Measurements from ENCODE around the gene SHCBP1.
"Not testable (repeated sequence)": the region's sequence is repeated elsewhere in the genome, so short reads cannot be mapped to it uniquely, and the experiment has no call there.

The SHCBP1 gene

DNA sequence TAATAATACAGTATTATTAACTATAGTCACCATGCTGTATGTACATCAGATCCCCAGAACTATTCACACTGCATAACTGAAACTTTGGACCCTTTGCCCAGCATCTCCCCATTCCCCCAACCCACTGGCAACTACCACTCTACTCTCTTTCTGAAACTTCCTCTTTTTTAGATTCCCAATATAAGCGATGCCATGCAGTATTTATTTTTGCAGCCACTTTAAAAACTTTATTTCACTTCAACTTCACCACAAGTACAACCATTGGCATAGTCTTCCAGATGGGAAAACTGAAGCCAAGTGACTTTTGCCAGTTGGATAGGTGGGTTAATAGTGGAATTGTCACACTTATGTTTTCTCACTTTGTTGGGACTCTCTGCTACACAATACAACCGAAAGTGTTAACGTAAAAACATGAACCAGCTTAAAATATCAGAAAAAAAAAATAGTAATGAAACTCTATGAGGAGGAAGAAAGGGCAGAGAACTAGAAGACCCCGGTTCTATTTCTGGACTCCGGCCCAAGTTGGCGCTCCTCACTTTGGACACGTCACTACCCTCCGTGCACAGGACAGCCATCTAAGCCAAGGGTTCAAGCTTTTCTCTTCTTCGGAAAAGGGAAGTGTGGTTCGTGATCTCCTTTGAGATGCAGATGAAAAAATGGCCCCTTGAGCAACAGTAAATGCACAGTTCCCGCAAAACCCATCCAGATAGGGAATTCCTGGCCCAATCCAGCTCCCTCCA lies 743 bp downstream of the SHCBP1 start:
- peak overlapping the region; percentile 58 to 84 (median 70) for H3K4me3 ChIP-seq
- H3K27ac ChIP-seq = peak overlapping the region in 3 of 21 experiments; percentile 14 to 63 (median 54)

DNA sequence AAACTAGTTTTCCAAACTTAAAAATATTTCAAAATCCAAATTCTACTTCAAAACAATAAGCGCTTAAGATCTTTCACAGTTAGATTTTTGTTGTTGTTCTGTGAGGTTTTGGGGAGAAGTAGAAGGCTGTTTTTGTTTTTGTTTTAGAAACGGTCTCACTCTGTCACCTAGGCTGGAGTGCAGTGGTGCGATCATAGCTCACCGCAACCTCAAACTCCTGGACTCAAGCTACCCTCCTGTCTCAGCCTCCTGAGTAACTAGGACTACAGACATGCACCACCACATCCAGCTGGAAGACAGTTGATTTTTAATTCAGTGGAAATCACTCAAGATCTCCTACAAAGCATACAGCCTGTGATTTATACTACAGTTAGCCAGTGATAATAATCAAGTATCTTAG lies 2.7 kb downstream of the SHCBP1 start:
- Histone ChIP-seq H3K4me3 (no peak overlapping the region), H3K27ac (no peak overlapping the region)

DNA sequence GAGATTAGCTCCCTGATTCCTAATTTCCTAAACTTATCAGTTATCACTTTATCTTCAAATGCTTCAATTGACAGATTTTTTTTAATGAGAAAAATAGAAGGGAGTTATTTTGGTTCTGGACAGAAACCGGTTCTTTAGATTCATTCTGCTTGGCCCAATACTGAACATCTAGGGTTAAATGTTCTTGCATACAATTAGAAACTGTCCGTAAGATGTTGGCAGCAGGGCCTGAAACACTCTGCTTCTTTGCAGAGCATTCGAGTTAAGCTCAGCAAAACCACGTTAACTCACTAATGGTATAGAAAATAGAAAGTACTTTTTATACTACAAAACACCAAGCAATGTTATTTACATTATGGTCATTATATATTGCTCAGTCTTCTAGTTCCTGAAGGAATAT lies 7.2 kb downstream of the SHCBP1 start:
- no peak overlapping the region for H3K27ac ChIP-seq
- no peak overlapping the region for H3K4me3 ChIP-seq

DNA sequence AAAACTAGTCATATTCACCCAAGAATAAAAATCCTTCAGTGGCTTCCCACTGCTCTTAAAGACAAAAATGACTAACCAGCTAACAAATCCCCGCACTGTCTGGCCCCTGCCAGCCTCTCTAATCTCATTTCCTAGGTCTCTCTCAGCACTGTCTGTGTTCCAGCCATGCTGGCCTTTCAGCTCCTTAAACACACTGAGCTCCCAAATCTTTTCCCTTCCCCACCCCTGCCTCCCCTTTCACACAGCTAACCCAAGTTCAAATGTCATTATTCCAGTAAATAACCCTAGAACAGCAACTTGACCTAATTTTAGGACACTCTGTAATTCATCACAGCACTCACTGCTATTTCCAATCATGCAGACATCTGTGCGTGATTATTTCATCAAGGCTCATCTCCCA lies 7.8 kb downstream of the SHCBP1 start:
- H3K4me3 ChIP-seq = no peak overlapping the region
- no peak overlapping the region for H3K27ac ChIP-seq

DNA sequence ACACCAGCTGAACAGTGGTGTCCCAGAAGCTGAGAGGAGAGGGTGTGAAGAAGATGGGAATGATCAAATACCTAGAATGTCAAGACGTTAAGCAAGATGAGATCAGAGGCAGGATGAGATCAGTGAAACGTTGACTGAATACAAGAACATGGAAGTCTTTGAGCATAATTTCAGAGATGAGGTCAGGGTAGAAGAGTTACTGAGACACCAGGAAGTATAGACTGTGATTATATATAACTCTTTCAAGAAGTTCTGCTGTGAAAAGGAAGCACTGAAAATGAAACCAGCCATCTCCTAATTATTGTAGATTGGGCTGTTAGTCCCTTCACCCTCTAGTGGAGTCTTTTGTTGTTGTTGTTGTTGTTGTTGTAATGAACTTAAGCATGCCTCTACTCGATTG lies 9.1 kb downstream of the SHCBP1 start:
- Histone ChIP-seq H3K27ac (peak overlapping the region in 3 of 21 experiments; percentile 6 to 37 (median 26)), H3K4me3 (no peak overlapping the region)

DNA sequence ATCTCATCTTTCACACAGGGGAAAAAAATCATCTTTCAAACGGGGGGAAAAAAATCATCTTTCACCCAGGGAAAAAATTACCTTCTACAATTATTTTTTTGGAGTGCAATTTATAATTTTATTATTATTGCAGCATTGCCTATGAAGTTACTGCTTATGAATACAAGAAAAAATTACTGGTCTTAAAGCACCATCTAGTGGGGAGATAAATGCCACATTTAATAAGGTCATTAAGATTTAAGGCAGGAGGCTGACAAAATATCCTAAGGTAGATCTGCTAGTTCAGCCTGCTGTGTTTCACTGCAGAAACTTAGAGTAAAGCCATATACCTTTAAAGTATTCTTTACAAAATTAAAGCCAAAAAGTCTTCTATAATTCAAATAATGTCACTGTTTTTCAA lies 13.7 kb downstream of the SHCBP1 start:
- Histone ChIP-seq H3K27ac (no peak overlapping the region), H3K4me3 (no peak overlapping the region)

DNA sequence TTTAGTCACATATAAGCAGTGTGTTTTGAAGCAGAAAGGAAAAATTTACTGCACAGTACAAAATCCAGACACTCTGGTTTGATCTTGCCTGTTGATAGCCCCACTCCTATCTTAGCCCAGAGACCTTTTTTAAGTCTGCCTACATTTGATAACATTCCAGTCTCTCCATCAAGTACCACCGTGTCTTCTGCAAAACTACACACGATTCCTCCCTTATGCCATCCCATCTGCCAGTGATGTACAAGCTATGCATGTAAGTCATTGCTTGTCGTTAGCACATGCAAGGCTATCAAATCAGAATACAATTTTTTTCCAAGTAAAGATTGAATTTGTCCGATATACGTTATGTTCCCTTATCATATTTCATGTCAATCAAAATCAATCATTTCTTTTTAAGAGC lies 14.9 kb downstream of the SHCBP1 start:
- no peak overlapping the region for H3K4me3 ChIP-seq
- no peak overlapping the region for H3K27ac ChIP-seq

DNA sequence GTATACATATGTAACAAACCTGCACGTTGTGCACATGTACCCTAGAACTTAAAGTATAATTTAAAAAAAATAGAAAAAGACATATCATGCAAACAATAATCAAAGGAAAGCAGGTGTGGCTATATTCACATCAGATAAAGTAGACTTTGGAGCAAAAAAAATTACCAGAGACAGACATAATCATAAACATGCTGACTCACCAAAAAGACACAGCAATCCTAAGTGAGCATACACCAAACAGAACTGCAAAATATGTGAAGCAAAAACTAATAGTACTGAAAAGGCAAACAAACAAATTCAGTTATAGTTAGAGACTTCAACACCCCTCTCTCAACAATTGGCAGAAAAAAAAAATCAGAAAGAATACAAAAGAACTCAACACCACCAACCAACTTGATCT lies 29.9 kb downstream of the SHCBP1 start:
- no peak overlapping the region for H3K27ac ChIP-seq
- no peak overlapping the region for H3K4me3 ChIP-seq

DNA sequence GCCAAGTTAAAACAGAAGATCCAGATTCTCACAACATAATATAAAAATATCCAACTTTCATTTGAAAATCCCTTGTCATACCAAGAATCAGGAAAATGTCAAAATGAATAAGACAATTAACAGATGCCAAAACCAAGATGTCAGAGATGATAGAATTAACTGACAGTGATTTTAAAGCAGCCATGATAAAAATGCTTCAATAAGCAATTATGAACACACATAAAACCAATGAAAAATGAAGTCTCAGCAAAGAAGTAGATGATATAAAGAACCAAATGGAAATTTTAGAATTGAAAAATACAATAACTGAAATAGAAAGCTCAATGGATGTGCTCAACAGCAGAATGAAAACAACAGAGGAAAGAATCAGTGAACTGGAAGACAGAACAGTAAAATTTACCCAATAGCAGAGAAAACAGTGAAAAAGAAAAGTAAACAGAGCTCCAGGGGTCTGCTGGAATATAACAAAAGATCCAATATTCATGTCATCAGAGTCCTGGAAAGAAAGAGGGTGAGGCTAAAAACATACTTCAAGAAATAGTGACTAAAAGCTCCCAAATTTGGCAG lies 35.1 kb downstream of the SHCBP1 start:
- H3K4me3 ChIP-seq = no peak overlapping the region

DNA sequence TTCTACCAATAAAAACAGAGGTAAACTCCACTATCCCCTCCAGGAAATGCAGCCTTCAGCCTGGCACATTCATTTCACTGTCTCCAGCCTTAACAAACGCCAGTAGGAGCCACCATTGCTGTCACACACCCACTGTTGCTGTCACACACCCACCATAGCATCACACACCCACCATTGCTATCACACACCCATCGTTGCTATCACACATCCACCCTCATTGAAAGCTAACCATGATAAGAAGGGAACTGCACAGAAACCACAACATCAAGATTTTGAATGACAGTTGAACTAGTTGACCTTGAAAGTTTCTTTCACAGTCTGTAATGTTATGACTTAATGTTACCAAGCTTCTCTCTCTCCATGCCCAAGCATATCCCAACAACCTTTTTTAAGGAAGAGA lies 38.1 kb downstream of the SHCBP1 start:
- H3K4me3 ChIP-seq = no peak overlapping the region
- no peak overlapping the region for H3K27ac ChIP-seq

More for the DNA sequence above, 35.1 kb downstream of the SHCBP1 start:
- no peak overlapping the region for H3K27ac ChIP-seq

DNA sequence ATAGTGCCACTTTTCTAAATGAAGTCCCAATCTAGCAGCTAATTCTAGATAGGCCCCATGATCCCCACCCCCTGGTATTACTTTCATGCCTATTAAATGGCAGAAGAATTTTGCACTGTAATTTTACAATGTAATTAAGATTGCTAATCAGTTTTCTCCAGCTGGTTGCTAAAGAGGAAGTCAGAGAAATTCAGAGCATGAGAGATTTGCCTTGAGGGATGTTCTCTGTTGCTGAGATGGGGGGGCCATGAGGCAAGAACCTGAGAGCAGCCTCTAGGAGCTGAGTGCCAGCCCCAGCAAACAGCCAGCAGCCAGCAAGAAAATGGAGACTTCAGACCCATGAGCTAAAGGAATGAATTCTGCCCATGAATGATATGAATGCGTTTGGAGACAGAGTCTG lies 38.9 kb downstream of the SHCBP1 start:
- no peak overlapping the region for H3K4me3 ChIP-seq
- H3K27ac ChIP-seq = no peak overlapping the region

DNA sequence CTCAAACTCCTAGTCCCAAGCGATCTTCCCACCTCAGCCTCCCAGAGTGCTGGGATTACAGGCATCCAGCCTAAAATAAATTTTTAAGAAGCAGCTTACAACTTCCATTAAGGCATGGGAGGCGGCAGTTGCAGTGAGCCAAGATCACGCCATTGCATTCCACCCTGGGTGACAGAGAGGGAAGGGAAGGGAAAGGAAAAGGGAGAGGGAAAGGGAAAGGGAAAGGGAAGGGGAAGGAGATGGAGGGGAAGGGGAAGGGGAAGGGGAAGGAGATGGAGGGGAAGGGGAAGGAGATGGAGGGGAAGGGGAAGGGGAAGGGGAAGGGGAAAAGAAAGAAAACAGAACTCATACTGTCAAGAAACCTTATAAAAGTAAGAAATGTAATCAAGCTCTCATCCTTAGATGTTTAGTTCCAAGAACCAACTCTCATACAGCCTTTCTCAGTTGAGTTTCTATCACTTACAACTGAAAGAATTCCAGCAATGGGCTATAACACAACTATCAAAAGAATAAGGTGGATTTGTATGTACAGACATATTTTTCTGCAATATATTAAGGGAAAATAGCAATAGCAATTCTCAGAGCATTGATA lies 43.1 kb downstream of the SHCBP1 start:
- H3K4me3 ChIP-seq = no peak overlapping the region
- no peak overlapping the region for H3K27ac ChIP-seq

DNA sequence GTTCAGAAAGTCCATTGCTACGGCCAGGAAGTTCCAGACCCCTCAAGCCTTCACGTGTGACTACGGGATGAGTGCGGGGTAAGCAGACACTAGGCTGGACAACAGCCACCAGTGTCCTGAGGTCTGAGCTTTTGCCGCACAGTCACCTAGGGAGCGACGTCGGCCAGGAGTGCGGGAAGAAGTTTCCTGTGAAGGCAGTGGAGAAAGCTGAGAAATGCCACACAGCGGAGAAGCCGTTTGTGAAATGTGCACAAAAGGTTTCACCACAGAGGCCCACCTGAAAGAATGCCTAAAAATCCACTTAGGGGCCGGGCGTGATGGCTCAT lies 47.4 kb downstream of the SHCBP1 start:
- Histone ChIP-seq H3K27ac (no peak overlapping the region), H3K4me3 (no peak overlapping the region)

DNA sequence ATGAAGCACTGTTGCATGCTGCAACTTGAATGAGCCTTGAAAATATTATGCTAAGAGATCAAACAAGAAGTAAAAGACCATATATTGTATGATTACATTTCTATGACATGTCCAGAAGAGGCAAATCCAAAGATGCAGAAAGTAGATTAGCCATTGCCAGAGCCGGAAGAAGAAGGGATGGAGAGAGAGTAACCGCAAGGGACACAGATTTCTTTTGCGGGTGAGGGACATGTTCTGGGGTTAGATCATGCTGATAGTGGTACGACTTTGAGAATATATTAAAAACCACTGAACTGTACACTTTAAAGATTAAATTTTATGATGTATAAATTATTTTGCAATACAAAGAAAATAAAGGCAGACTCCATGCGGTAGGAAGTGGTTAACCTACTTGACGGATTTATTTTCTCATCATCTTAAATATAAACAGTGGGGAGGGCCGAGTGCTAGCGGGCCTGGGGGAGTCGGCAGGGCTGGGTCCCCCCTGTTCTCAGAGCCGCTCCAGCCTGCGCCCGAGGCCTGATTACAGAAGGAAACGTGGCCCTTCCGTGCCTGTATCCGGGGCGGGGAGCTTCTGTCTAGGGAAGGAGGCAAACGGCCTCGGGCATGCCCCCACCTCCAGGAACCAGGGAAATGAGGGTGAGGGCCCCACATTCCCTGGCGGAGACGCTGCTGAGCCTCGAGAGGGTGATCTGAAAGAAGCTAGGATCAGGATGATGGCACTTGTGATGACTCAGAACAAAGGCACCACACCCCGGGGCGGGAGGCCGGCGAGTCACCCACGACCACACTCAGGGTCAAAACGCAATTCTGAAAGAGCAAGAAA lies 48.0 kb downstream of the SHCBP1 start:
- H3K27ac ChIP-seq = no peak overlapping the region

DNA sequence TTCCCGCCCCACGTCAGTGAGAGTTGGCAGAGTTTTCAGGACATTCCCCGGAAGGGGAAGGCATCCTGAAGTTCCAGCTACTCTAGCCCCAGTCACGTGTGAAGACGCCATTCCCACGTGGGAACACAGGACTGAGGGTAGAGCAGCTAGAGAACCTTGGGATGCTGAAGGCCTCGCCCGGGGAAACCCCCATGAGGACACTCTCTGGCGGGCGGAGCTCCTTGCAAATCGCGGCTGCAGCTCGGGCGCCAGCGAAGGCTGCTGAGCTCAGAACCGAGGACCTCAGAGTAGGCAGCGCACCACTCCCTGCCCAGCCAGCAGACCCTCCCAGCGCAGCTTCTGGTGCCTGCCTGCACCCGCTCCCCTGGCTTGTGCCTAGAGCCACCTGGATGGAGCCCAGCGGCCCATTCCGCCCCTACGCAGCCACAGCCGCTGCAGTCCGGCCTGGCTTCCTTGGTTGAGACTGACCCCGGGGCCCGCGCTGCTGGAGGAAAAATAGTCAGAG lies 51.9 kb downstream of the SHCBP1 start:
- Histone ChIP-seq H3K27ac (no peak overlapping the region), H3K4me3 (no peak overlapping the region)

More for the DNA sequence above, 48.0 kb downstream of the SHCBP1 start:
- H3K4me3 ChIP-seq = no peak overlapping the region

DNA sequence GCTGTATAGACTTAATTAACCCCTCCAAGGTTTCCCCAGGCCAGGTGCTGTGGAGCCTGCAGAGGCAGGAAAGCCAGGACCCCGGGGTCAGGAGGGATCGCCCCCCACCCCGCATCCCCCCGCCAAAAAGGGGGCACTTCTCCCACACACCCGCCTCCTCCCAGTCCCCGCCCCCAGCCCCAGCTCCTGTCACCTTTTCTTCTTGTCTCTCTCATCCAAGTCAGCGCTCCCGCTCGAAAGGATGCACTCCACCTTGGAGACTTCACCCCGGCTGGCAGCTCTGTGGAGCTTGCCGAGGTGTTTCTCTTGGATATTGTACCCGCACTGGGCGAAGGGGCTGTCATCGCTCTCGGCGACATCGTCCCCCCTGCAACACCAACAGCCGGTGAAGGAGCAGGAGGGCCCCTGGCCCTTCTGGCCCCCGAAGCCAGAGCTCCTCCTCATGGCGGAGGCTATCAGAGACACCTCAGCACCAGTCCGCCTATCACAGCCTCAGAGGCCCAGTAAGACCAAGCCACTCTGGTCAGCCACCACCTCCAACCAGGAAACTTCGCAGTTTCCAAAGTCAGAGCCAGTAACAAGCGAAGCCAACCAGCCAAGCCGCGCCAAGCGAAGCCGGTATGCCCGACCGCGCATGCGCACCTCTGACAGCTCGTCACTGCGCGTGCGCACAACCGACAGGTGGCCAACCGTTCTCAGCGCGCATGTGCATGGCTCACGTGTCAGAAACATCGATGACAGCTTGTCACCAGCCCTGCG lies 52.5 kb downstream of the SHCBP1 start:
- Histone ChIP-seq H3K4me3 (no peak overlapping the region), H3K27ac (no peak overlapping the region)

DNA sequence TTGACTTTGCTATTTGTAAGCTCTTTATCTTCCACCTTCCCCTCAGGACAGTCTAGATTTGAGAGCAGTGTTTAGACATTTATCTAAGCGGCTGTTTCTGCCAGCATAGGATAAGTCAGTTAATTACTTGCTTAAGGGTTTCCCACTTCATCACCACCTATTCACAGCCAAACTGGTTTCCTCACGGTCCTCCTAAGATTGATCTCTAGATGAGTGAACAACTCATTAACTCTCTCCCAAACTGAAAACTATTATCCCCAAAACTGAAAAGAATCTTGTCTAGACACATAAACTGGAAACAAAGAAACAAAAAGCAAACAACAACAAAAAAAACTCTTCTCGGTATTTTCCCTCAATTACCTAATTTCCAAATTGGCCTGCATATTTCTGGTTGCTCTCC lies 58.2 kb downstream of the SHCBP1 start:
- Histone ChIP-seq H3K27ac (no peak overlapping the region), H3K4me3 (no peak overlapping the region)

DNA sequence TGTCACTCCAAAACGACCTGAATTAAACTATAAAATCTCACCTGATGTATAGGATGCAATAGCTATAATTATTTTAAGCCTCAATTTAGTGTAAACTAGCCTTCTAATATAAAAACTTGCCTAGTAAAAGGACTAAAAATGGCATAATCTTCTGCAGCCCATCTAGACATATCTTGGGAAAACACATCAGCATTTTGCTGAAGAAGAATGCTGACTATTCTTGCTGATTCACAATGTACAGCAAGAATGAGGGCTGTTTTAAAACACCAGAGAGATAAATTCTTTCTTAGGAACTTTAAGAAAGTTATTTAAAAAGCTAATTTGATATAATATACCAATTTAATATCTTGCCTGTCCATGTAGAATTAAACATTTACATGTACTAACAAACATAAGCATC lies 63.2 kb downstream of the SHCBP1 start:
- H3K27ac ChIP-seq = no peak overlapping the region
- no peak overlapping the region for H3K4me3 ChIP-seq

DNA sequence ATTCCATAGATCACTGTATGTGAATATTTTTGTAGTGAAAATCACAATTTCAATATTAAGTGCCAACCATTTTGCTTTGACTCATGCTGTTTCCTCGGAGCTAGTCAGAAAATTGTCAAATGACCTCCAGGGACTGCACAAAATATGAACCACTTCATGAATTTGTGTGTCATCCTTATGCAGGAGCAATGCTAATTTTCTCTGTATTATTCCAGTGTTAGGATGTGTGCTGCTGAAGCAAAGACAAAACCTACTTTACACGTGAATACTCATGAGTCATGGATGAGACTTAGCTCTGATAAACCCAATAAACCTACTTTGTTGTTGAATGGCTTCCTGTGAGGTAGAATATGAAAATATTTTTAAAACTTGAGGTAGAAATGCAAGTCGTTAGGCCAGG lies 65.2 kb downstream of the SHCBP1 start:
- Histone ChIP-seq H3K27ac (no peak overlapping the region), H3K4me3 (no peak overlapping the region)

DNA sequence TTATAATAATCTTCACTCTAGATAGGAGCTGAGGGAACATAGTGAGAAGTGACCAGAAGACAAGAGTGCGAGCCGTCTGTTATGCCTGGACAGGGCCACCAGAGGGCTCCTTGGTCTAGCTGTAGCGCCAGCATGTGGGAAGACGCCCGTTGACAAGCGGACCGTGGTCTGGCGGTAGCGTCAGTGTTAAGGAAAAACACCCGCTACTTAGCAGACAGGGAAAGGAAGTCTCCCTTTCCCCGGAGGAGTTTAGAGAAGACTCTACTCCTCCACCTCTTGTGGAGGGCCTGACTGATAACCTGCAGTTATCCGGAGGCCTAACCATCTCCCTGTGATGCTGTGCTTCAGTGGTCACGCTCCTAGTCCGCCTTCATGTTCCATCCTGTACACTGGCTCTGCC lies 66.7 kb downstream of the SHCBP1 start:
- not testable (repeated sequence) for H3K4me3 ChIP-seq, H3K27ac ChIP-seq
